PC-9 (cell line): ENCODE data around the gene AMZ1.

Experiments
- EZH2 ChIP-seq: fragments of 200-600 bp; sonication (generic); IDR thresholded peaks from 2 replicates; pipeline ENCODE4 v1.8.0; 2017; ENCODE audit warnings: antibody characterized with exemption, low read depth
- TF ChIP-seq, protein P1 (sequence below): fragments of 200-600 bp; sonication (generic); conservative IDR thresholded peaks from 2 replicates; pipeline ENCODE4 v1.6.1; 2017; ENCODE audit warnings: mixed run types, antibody characterized with exemption, mild to moderate bottlenecking, moderate library complexity

DNA sequence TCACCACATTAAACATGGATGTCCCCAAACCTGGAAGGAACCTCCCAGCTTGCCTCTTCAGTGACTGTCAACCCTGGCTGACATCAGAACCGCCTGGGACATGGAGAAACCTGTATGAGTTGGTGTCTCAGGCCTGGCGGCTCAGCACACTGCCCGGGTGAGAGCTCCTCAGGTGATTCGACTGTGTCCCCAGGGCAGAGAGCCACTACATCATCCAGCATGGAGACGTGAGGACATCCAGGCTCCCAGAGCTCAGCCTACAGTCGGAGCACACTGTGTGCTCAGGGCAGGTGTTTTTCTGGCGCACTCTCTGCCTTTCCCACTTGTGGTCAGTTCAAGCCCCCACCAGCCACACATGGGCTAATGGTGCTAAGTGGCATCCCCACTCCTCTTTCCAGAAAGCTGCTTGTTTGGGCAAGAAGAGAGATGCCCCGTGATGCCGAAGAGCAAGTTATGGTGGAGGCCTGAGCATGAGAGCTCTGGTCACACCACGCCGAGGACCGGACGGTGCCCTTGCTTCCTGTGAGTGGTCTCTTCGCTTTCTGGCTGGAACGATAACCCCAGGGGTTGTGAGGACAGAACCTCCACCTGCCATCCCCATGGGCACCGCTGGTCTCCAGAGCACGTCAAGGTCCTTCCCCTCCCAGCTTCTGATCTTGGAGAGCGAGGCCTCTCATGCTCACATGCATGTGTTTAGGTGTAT is 38.5 kb downstream of the AMZ1 start:
- TF ChIP-seq EZH2, result no peak
- TF ChIP-seq, protein P1, sequence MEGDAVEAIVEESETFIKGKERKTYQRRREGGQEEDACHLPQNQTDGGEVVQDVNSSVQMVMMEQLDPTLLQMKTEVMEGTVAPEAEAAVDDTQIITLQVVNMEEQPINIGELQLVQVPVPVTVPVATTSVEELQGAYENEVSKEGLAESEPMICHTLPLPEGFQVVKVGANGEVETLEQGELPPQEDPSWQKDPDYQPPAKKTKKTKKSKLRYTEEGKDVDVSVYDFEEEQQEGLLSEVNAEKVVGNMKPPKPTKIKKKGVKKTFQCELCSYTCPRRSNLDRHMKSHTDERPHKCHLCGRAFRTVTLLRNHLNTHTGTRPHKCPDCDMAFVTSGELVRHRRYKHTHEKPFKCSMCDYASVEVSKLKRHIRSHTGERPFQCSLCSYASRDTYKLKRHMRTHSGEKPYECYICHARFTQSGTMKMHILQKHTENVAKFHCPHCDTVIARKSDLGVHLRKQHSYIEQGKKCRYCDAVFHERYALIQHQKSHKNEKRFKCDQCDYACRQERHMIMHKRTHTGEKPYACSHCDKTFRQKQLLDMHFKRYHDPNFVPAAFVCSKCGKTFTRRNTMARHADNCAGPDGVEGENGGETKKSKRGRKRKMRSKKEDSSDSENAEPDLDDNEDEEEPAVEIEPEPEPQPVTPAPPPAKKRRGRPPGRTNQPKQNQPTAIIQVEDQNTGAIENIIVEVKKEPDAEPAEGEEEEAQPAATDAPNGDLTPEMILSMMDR, result no peak
